HCT116 (cell line): ENCODE results near the gene MLH1. TPM values are rescaled to one million over a fixed set of nuclear protein-coding genes. Genes with fewer than 3 reads are reported as not detected.

Experiments
- ATAC-seq: fragments of 200-7000 bp; cut with Tn5 transposase; 2 replicates; pipeline ENCODE4 v1.9.1; 2020; ENCODE audit warnings: mild to moderate bottlenecking, moderate library complexity
- BruUV-seq: library from RNA; stranded (reverse); fragments of 400-500 nt; replicated peaks from 2 replicates; lab custom pipeline; 2021; lab: Mats Ljungman, UMichigan
- CTCF ChIA-PET: fragments of 300-600 bp; sonication (Branson Sonifier 250); formaldehyde crosslinking; loops from one replicate; lab custom pipeline; 2021; ENCODE audit warnings: antibody characterized with exemption; lab: Charles Lee
- POLR2A ChIA-PET: fragments of 300-600, 350-600 bp; sonication (Branson Sonifier 250); formaldehyde crosslinking; loops from one replicate; lab custom pipeline; 2021; ENCODE audit warnings: antibody characterized with exemption; lab: Charles Lee
- RAD21 ChIA-PET, 2 experiments: fragments of 300-600 bp; sonication (Branson Sonifier 250); formaldehyde crosslinking; loops; one replicate each; lab custom pipeline; 2023; ENCODE audit warnings: low total read pairs in 2 of 2; ENCODE audit not compliant: uncharacterized antibody in 2 of 2, unreplicated experiment in 2 of 2, low non-redundant PET in 1 of 2; lab: Charles Lee
- DNase-seq: peaks from one replicate; pipeline ENCODE4 v3.0.0-alpha.2; 2010; ENCODE audit warnings: low read depth, low spot score
- H2AFZ ChIP-seq: fragments of 200-600 bp; shearing (Covaris generic), sonication (generic); 2 replicates; pipeline ENCODE4 v1.6.1; 2017; ENCODE audit warnings: low read depth, mixed run types, mixed read lengths, antibody characterized with exemption, low read length; ENCODE audit not compliant: poor library complexity, severe bottlenecking
- H3K27ac ChIP-seq: 2 replicates; pipeline ENCODE4 v1.5.1; 2012; ENCODE audit warnings: low read depth, low read length
- H3K27me3 ChIP-seq: fragments of 200-600 bp; sonication (generic); 2 replicates; pipeline ENCODE4 v1.6.1; 2016; ENCODE audit warnings: mixed run types, low read length, mixed read lengths; ENCODE audit not compliant: insufficient read depth
- H3K36me3 ChIP-seq, 2 experiments: fragments of 200-500 bp in 1 of 2; fragments of 200-600 bp in 1 of 2; sonication (Bioruptor generic) in 1 of 2; sonication (generic) in 1 of 2; 2 replicates each; pipeline versions ENCODE4 v1.5.1 to v1.6.1; 2014 to 2016; ENCODE audit warnings: low read length in 2 of 2, inconsistent platforms in 1 of 2, mixed read lengths in 1 of 2, mixed run types in 1 of 2; ENCODE audit not compliant: insufficient read depth in 2 of 2, control insufficient read depth in 1 of 2
- H3K4me1 ChIP-seq, 2 experiments: fragments of 200-600 bp in 1 of 2; sonication (generic) in 1 of 2; 2 replicates each; pipeline versions ENCODE4 v1.5.1 to v1.6.1; 2012 to 2017; ENCODE audit warnings: low read length in 2 of 2, inconsistent platforms in 1 of 2, mild to moderate bottlenecking in 1 of 2, mixed read lengths in 1 of 2, mixed run types in 1 of 2, moderate library complexity in 1 of 2; ENCODE audit not compliant: insufficient read depth in 2 of 2, control insufficient read depth in 1 of 2
- H3K4me2 ChIP-seq: fragments of 200-600 bp; sonication (generic); 2 replicates; pipeline ENCODE4 v1.6.1; 2017; ENCODE audit warnings: mixed run types, low read length, mixed read lengths
- H3K4me3 ChIP-seq, 2 experiments: fragments of 200-600 bp in 1 of 2; sonication (generic) in 1 of 2; replicated peaks in 1 of 2; 2 replicates each; pipeline ENCODE4 v1.5.1; 2011 to 2016; ENCODE audit warnings: low read length in 2 of 2, control low read depth in 1 of 2, low read depth in 1 of 2, mild to moderate bottlenecking in 1 of 2, mixed read lengths in 1 of 2, mixed run types in 1 of 2
- H3K79me2 ChIP-seq: fragments of 200-600 bp; sonication (generic); 2 replicates; pipeline ENCODE4 v1.6.1; 2017; ENCODE audit warnings: mild to moderate bottlenecking, mixed run types, low read length, moderate library complexity, mixed read lengths; ENCODE audit not compliant: insufficient read depth
- H3K9ac ChIP-seq: fragments of 200-600 bp; sonication (generic); 2 replicates; pipeline ENCODE4 v1.6.1; 2016; ENCODE audit warnings: low read length, mixed read lengths
- H3K9me2 ChIP-seq: fragments of 200-600 bp; sonication (generic), shearing (Covaris generic); 2 replicates; pipeline ENCODE4 v1.6.1; 2017; ENCODE audit warnings: mixed run types, mild to moderate bottlenecking, moderate library complexity; ENCODE audit not compliant: insufficient read depth
- H3K9me3 ChIP-seq, 2 experiments: fragments of 200-500 bp in 1 of 2; fragments of 200-600 bp in 1 of 2; sonication (Bioruptor generic) in 1 of 2; sonication (generic) in 1 of 2; 2 replicates each; pipeline ENCODE4 v1.6.1; 2014 to 2017; ENCODE audit warnings: low read length in 2 of 2, mixed read lengths in 2 of 2, inconsistent platforms in 1 of 2, low read depth in 1 of 2, mild to moderate bottlenecking in 1 of 2, mixed run types in 1 of 2, moderate library complexity in 1 of 2; ENCODE audit not compliant: control insufficient read depth in 1 of 2, insufficient read depth in 1 of 2
- H4K20me1 ChIP-seq: fragments of 200-600 bp; sonication (generic), shearing (Covaris generic); 2 replicates; pipeline ENCODE4 v1.6.1; 2017; ENCODE audit warnings: mixed run types, mild to moderate bottlenecking, moderate library complexity; ENCODE audit not compliant: insufficient read depth
- ATF3 ChIP-seq: IDR thresholded peaks from 2 replicates; pipeline ENCODE4 v1.6.1; 2012
- CBX3 ChIP-seq: IDR thresholded peaks from 2 replicates; pipeline ENCODE4 v1.6.1; 2012; ENCODE audit warnings: low read depth
- CEBPB ChIP-seq: IDR thresholded peaks from 2 replicates; pipeline ENCODE4 v1.6.1; 2012; ENCODE audit warnings: low read depth
- CTCF ChIP-seq, 3 experiments: fragments of 200-600 bp in 1 of 3; sonication (generic) in 1 of 3; IDR thresholded peaks in 2 of 3; conservative IDR thresholded peaks in 1 of 3; 2 replicates each; pipeline ENCODE4 v1.5.1; 2012 to 2017; ENCODE audit warnings: low read depth in 2 of 3, low read length in 2 of 3, antibody characterized with exemption in 1 of 3, borderline replicate concordance in 1 of 3, control low read depth in 1 of 3, mild to moderate bottlenecking in 1 of 3, mixed read lengths in 1 of 3, mixed run types in 1 of 3, moderate library complexity in 1 of 3; ENCODE audit not compliant: insufficient read depth in 1 of 3
- EGR1 ChIP-seq: IDR thresholded peaks from 2 replicates; pipeline ENCODE4 v1.6.1; 2012; ENCODE audit warnings: low read depth
- ELF1 ChIP-seq: IDR thresholded peaks from 2 replicates; pipeline ENCODE4 v1.6.1; 2012; ENCODE audit warnings: low read depth, borderline replicate concordance
- EZH2phosphoT487 ChIP-seq: fragments of 200-600 bp; IDR thresholded peaks from 2 replicates; pipeline ENCODE4 v1.6.1; 2018; ENCODE audit warnings: antibody characterized with exemption, borderline replicate concordance
- FOSL1 ChIP-seq: IDR thresholded peaks from 2 replicates; pipeline ENCODE4 v1.6.1; 2012; ENCODE audit warnings: low read depth
- JUND ChIP-seq: IDR thresholded peaks from 2 replicates; pipeline ENCODE4 v1.6.1; 2012
- MAX ChIP-seq: IDR thresholded peaks from 2 replicates; pipeline ENCODE4 v1.6.1; 2012
- POLR2A ChIP-seq: IDR thresholded peaks from 2 replicates; pipeline ENCODE4 v1.7.0; 2011; ENCODE audit warnings: borderline replicate concordance; ENCODE audit not compliant: insufficient read depth, insufficient read length; ENCODE audit errors: extremely low read depth
- POLR2AphosphoS5 ChIP-seq: IDR thresholded peaks from 2 replicates; pipeline ENCODE4 v1.6.1; 2011; ENCODE audit warnings: mild to moderate bottlenecking, low read depth, low read length, moderate library complexity
- SIN3A ChIP-seq: IDR thresholded peaks from 2 replicates; pipeline ENCODE4 v1.6.1; 2012; ENCODE audit warnings: low read depth
- SP1 ChIP-seq: IDR thresholded peaks from 2 replicates; pipeline ENCODE4 v1.6.1; 2012; ENCODE audit warnings: low read depth
- SRF ChIP-seq: IDR thresholded peaks from 2 replicates; pipeline ENCODE4 v1.6.1; 2012; ENCODE audit warnings: low read depth
- TCF7L2 ChIP-seq: IDR thresholded peaks from 2 replicates; pipeline ENCODE4 v1.7.0; 2011; ENCODE audit warnings: borderline replicate concordance, inconsistent platforms; ENCODE audit not compliant: insufficient read depth, insufficient read length; ENCODE audit errors: extremely low read depth
- ZBTB33 ChIP-seq: IDR thresholded peaks from 2 replicates; pipeline ENCODE4 v1.6.1; 2011; ENCODE audit warnings: mild to moderate bottlenecking, low read length, moderate library complexity; ENCODE audit not compliant: insufficient replicate concordance; ENCODE audit errors: extremely low read depth
- ZNF274 ChIP-seq: fragments of 200-500 bp; sonication (Bioruptor generic); IDR thresholded peaks from 2 replicates; pipeline ENCODE4 v1.6.1; 2014; ENCODE audit warnings: mild to moderate bottlenecking, low read depth, low read length, inconsistent platforms
- intact Hi-C: fragments of 100-400 bp; cut with micrococcal nuclease; formaldehyde crosslinking; loops from 2 replicates; pipeline ENCODE4 v1.10.0; 2022
- total RNA-seq: library from RNA; stranded (reverse); gene quantifications from one replicate; pipeline ENCODE4 v1.2.1, GENCODE V29; 2021; ENCODE audit not compliant: unreplicated experiment

Gene MLH1
- total RNA-seq, 1 experiment from 2014 or later: 9.6 TPM

GRCh38 chr3:37096975-37097374 is 103.7 kb downstream of the MLH1 start:
- Histone ChIP-seq H3K36me3 (no peaks in the 10 kb centered on the region), H3K4me2 (no peak overlapping the region), H2AFZ (no peak overlapping the region), H3K9me3 (no peaks in the 10 kb centered on the region), H3K9me2 (no peaks in the 10 kb centered on the region), H4K20me1 (no peaks in the 10 kb centered on the region), H3K27ac (no peak overlapping the region), H3K9ac (no peak overlapping the region), H3K27me3 (no peaks in the 10 kb centered on the region), H3K4me3 (no peak overlapping the region), H3K4me1 (no peaks in the 10 kb centered on the region; a peak in 1 of 4 replicates), H3K79me2 (no peaks in the 10 kb centered on the region)
- TF ChIP-seq TCF7L2 (no peak), POLR2AphosphoS5 (no peak), EGR1 (no peak), ELF1 (no peak), SP1 (no peak)
- ATAC-seq (no peak), DNase-seq (no peak)
- POLR2A ChIA-PET: no interaction called here
- CTCF ChIA-PET: no interaction called here
- RAD21 ChIA-PET: no interaction called here
- no TSS peak for BruUV-seq
- intact Hi-C loops: no loop called here

- POLR2A ChIA-PET: no interaction called here
- Histone ChIP-seq H3K4me1 (no peaks in the 10 kb centered on the region; a peak in 1 of 4 replicates), H3K36me3 (no peaks in the 10 kb centered on the region), H3K27me3 (no peaks in the 10 kb centered on the region), H3K9me2 (no peaks in the 10 kb centered on the region), H4K20me1 (no peaks in the 10 kb centered on the region), H3K27ac (no peak overlapping the region), H2AFZ (no peak overlapping the region), H3K4me3 (no peak overlapping the region), H3K79me2 (no peaks in the 10 kb centered on the region), H3K9me3 (no peaks in the 10 kb centered on the region), H3K4me2 (no peak overlapping the region), H3K9ac (no peak overlapping the region)
- no TSS peak for BruUV-seq
- intact Hi-C loops: no loop called here
- ATAC-seq (no peak), DNase-seq (no peak)
- RAD21 ChIA-PET: no interaction called here
- CTCF ChIA-PET: no interaction called here
- no peak for TF ChIP-seq EZH2phosphoT487
- TF ChIP-seq JUND: no peak
- TF ChIP-seq ATF3: no peak
- no peak for TF ChIP-seq CBX3
- no peak for TF ChIP-seq EGR1
- TF ChIP-seq SP1: no peak
- TF ChIP-seq CEBPB: no peak
- TF ChIP-seq FOSL1: no peak
- no peak for TF ChIP-seq ELF1
- TF ChIP-seq SRF: no peak
- no peak for TF ChIP-seq POLR2A
- TF ChIP-seq CTCF (IDR thresholded peaks at IDR 0.05 in 2 of 3, conservative IDR thresholded peaks at IDR 0.05 in 1 of 3; ENCODE audit: borderline replicate concordance in 1 of 3, insufficient read depth in 1 of 3, low read depth in 2 of 3, low read length in 2 of 3): no peak
- TF ChIP-seq SIN3A: no peak
- TF ChIP-seq ZBTB33: no peak
- no peak for TF ChIP-seq TCF7L2
- TF ChIP-seq ZNF274: no peak
- no peak for TF ChIP-seq MAX
Measured at GRCh38 chr3:37097776-37098175, 104.5 kb downstream of the MLH1 start.
